Astrocyte (in vitro differentiated cells and primary cell): ENCODE measurements around the gene HS3ST3A1.

Source experiments
- CTCF ChIP-seq: IDR thresholded peaks from 2 replicates; pipeline ENCODE4 v1.5.1; 2011; ENCODE audit warnings: low read depth, mild to moderate bottlenecking, inconsistent platforms, low read length, moderate library complexity; ENCODE audit not compliant: insufficient read depth
- EZH2 ChIP-seq: IDR thresholded peaks from 2 replicates; pipeline ENCODE4 v1.6.1; 2012; ENCODE audit warnings: mild to moderate bottlenecking, low read length, inconsistent platforms; ENCODE audit not compliant: insufficient read depth

- TF ChIP-seq CTCF (no peak), EZH2 (no peak)
Measured at GRCh38 chr17:13590441-13590840, 11.3 kb downstream of the HS3ST3A1 start.
